Mesenchymal stem cell (in vitro differentiated cells and primary cell): Measurements from ENCODE around the gene TSC22D4.
"Not testable (repeated sequence)": the region's sequence is repeated elsewhere in the genome, so short reads cannot be mapped to it uniquely, and the experiment has no call there.

Experiments
- DNase-seq: peaks from one replicate; pipeline ENCODE4 v3.0.0-alpha.2; 2013
- H2AFZ ChIP-seq: one replicate; pipeline ENCODE4 v1.6.1; 2013; ENCODE audit warnings: low read depth, mild to moderate bottlenecking, control low read depth, inconsistent platforms, low read length, moderate library complexity
- H2AK5ac ChIP-seq: 2 replicates; pipeline ENCODE4 v1.6.1; 2013; ENCODE audit warnings: low read length, moderate library complexity, mild to moderate bottlenecking, inconsistent platforms; ENCODE audit not compliant: severe bottlenecking
- H2BK120ac ChIP-seq: one replicate; pipeline ENCODE4 v1.6.1; 2013; ENCODE audit warnings: low read depth, mild to moderate bottlenecking, inconsistent platforms, low read length, moderate library complexity
- H2BK12ac ChIP-seq, 2 experiments: one replicate each; pipeline ENCODE4 v1.6.1; 2013; ENCODE audit warnings: inconsistent platforms in 2 of 2, low read length in 2 of 2, mild to moderate bottlenecking in 2 of 2, moderate library complexity in 2 of 2, control low read depth in 1 of 2
- H2BK15ac ChIP-seq: one replicate; pipeline ENCODE4 v1.6.1; 2013; ENCODE audit warnings: mild to moderate bottlenecking, low read depth, inconsistent platforms; ENCODE audit not compliant: poor library complexity, severe bottlenecking
- H2BK5ac ChIP-seq: 2 replicates; pipeline ENCODE4 v1.6.1; 2013; ENCODE audit warnings: low read depth, mild to moderate bottlenecking, low read length, control low read depth, inconsistent platforms; ENCODE audit not compliant: poor library complexity, severe bottlenecking
- H3K14ac ChIP-seq, 2 experiments: one replicate each; pipeline ENCODE4 v1.6.1; 2013; ENCODE audit warnings: inconsistent platforms in 2 of 2, low read length in 2 of 2, control low read depth in 1 of 2, mild to moderate bottlenecking in 1 of 2, moderate library complexity in 1 of 2
- H3K18ac ChIP-seq, 2 experiments: one replicate each; pipeline ENCODE4 v1.6.1; 2013; ENCODE audit warnings: inconsistent platforms in 2 of 2, low read length in 2 of 2, control low read depth in 1 of 2, low read depth in 1 of 2, mild to moderate bottlenecking in 1 of 2
- H3K23ac ChIP-seq, 2 experiments: one replicate each; pipeline ENCODE4 v1.6.1; 2013; ENCODE audit warnings: inconsistent platforms in 2 of 2, low read length in 2 of 2, mild to moderate bottlenecking in 2 of 2, moderate library complexity in 2 of 2, control low read depth in 1 of 2
- H3K27ac ChIP-seq: 2 replicates; pipeline ENCODE4 v1.5.1; 2013; ENCODE audit warnings: mild to moderate bottlenecking, moderate library complexity, low read length, control low read depth, inconsistent platforms; ENCODE audit not compliant: poor library complexity, severe bottlenecking
- H3K27me3 ChIP-seq, 2 experiments: 2 replicates each; pipeline versions ENCODE4 v1.6.1 to v1.7.0; 2013; ENCODE audit warnings: low read length in 2 of 2, mild to moderate bottlenecking in 2 of 2, moderate library complexity in 2 of 2, control low read depth in 1 of 2, inconsistent platforms in 1 of 2; ENCODE audit not compliant: control insufficient read depth in 1 of 2, insufficient read depth in 1 of 2
- H3K36me3 ChIP-seq, 2 experiments: 2 replicates each; pipeline versions ENCODE4 v1.6.1 to v1.7.0; 2013; ENCODE audit warnings: low read length in 2 of 2, control low read depth in 1 of 2, inconsistent platforms in 1 of 2, low read depth in 1 of 2, mild to moderate bottlenecking in 1 of 2; ENCODE audit not compliant: insufficient read depth in 2 of 2, control insufficient read depth in 1 of 2
- H3K4ac ChIP-seq, 2 experiments: one replicate each; pipeline ENCODE4 v1.6.1; 2013; ENCODE audit warnings: inconsistent platforms in 2 of 2, low read length in 2 of 2, mild to moderate bottlenecking in 2 of 2, moderate library complexity in 2 of 2, control low read depth in 1 of 2, low read depth in 1 of 2
- H3K4me1 ChIP-seq: 2 replicates; pipeline ENCODE4 v1.6.1; 2013; ENCODE audit warnings: low read depth, low read length, control low read depth; ENCODE audit not compliant: control insufficient read depth, insufficient read depth
- H3K4me2 ChIP-seq: 2 replicates; pipeline ENCODE4 v1.6.1; 2013; ENCODE audit warnings: low read length, mild to moderate bottlenecking, inconsistent platforms; ENCODE audit not compliant: poor library complexity, severe bottlenecking
- H3K4me3 ChIP-seq, 2 experiments: 2 replicates each; pipeline versions ENCODE4 v1.5.1 to v1.7.0; 2013; ENCODE audit warnings: low read length in 2 of 2, mild to moderate bottlenecking in 2 of 2, control low read depth in 1 of 2, low read depth in 1 of 2; ENCODE audit not compliant: insufficient read depth in 1 of 2
- H3K79me1 ChIP-seq: replicated peaks from 2 replicates; pipeline ENCODE4 v1.6.1; 2013; ENCODE audit warnings: mild to moderate bottlenecking, control low read depth, low read length, inconsistent platforms; ENCODE audit not compliant: poor library complexity, severe bottlenecking
- H3K9ac ChIP-seq: 2 replicates; pipeline ENCODE4 v1.7.0; 2013; ENCODE audit warnings: mild to moderate bottlenecking, low read length, moderate library complexity
- H3K9me3 ChIP-seq: 2 replicates; pipeline ENCODE4 v1.7.0; 2013; ENCODE audit warnings: mild to moderate bottlenecking, low read length; ENCODE audit not compliant: control insufficient read depth
- H4K8ac ChIP-seq: one replicate; pipeline ENCODE4 v1.6.1; 2013; ENCODE audit warnings: inconsistent platforms, mild to moderate bottlenecking, low read length, moderate library complexity
- H4K91ac ChIP-seq: one replicate; pipeline ENCODE4 v1.6.1; 2013; ENCODE audit warnings: mild to moderate bottlenecking, low read length, inconsistent platforms
- WGBS: methylation state at CpG from one replicate; pipeline ENCODE4 v1.1.7; 2013; ENCODE audit warnings: mixed read lengths; 5-methylcytosine and 5-hydroxymethylcytosine counted together

Gene TSC22D4

DNA sequence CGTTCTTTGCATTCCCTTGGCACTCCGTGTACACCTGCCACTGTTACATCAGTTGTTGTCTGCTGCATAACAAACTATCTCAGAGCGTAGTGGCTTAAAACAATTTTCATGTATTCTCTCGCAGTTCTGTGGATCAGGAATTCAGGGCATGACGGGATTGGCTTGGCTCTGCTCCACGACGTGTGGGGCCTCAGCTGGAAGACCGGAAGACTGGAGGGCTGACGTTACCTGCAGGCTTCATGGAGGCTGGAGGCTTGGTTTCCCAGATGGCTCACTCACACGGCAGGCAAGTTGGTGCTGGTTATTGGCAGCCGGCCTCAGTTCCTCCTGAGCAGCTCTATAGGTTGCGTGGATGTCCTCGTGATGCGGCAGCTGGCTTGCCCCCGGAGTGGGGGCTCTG lies 30.2 kb upstream of the TSC22D4 start:
- H3K18ac ChIP-seq = no peak overlapping the region
- H3K4me1 ChIP-seq = peaks cover 3% of the 10 kb centered on the region
- H3K9ac ChIP-seq = no peak overlapping the region
- no peak overlapping the region for H2AFZ ChIP-seq
- H2BK15ac ChIP-seq = peak overlapping the region; percentile 7
- no peak overlapping the region for H3K4me2 ChIP-seq
- WGBS = 90% methylated on average over 15 of the region's 15 CpGs
- H4K91ac ChIP-seq = no peak overlapping the region
- H3K27me3 ChIP-seq = peaks cover 0 to 11% of the 10 kb centered on the region in 2 experiments
- H3K4ac ChIP-seq = no peak overlapping the region
- H2AK5ac ChIP-seq = no peak overlapping the region
- H3K14ac ChIP-seq = no peak overlapping the region
- no peak overlapping the region for H3K23ac ChIP-seq
- no peak overlapping the region for H2BK12ac ChIP-seq
- DNase-seq = no peak
- no peak overlapping the region for H2BK120ac ChIP-seq
- no peaks in the 10 kb centered on the region for H3K36me3 ChIP-seq
- no peak overlapping the region for H2BK5ac ChIP-seq
- H3K79me1 ChIP-seq = no peaks in the 10 kb centered on the region
- H3K27ac ChIP-seq = no peak overlapping the region
- peak overlapping the region in 1 of 2 experiments; percentile 30 for H3K4me3 ChIP-seq
- no peak overlapping the region for H4K8ac ChIP-seq
- no peaks in the 10 kb centered on the region for H3K9me3 ChIP-seq

DNA sequence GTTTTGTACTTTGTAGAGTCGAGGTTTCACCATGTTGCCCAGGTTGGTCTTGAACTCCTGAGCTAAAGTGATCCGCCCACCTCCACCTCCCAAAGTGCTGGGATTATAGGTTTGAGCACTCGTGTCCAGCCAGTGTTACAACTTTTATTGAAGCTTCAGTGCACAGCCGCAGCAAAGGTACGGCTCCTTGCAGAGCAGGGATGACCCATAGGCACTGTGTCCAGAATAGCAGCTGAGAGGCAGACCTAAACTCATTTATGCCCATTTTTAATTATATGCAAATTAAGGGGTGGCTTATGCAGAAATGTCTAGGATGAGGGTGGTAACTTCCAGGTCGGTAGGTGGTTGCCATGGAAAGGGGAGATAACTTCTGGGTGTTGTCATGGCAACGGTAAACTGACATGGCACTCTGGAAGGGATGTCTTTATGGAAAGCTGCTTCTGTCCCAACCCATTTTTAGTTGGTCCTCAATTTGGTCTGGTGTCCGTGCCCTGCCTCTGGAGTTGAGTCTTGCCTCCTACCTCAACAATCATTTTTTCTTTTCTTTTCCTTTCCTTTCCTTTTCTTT lies 27.4 kb upstream of the TSC22D4 start:
- H3K9ac ChIP-seq = no peak overlapping the region
- H4K8ac ChIP-seq = no peak overlapping the region
- H3K4me3 ChIP-seq = no peak overlapping the region
- 79% methylated on average over 8 of the region's 8 CpGs for WGBS
- H2AK5ac ChIP-seq = no peak overlapping the region
- no peaks in the 10 kb centered on the region for H3K36me3 ChIP-seq
- no peaks in the 10 kb centered on the region for H3K9me3 ChIP-seq
- no peak overlapping the region for H3K18ac ChIP-seq
- no peak overlapping the region for H3K14ac ChIP-seq
- H4K91ac ChIP-seq = no peak overlapping the region
- H2AFZ ChIP-seq = no peak overlapping the region
- H3K27ac ChIP-seq = no peak overlapping the region
- no peak overlapping the region for H3K4me2 ChIP-seq
- peaks cover 0 to 11% of the 10 kb centered on the region in 2 experiments for H3K27me3 ChIP-seq
- H2BK120ac ChIP-seq = no peak overlapping the region
- no peak overlapping the region for H2BK5ac ChIP-seq
- H3K79me1 ChIP-seq = no peaks in the 10 kb centered on the region
- no peak overlapping the region for H3K4ac ChIP-seq
- peaks cover 12% of the 10 kb centered on the region for H3K4me1 ChIP-seq
- DNase-seq = no peak
- H3K23ac ChIP-seq = no peak overlapping the region
- no peak overlapping the region for H2BK15ac ChIP-seq
- no peak overlapping the region for H2BK12ac ChIP-seq

DNA sequence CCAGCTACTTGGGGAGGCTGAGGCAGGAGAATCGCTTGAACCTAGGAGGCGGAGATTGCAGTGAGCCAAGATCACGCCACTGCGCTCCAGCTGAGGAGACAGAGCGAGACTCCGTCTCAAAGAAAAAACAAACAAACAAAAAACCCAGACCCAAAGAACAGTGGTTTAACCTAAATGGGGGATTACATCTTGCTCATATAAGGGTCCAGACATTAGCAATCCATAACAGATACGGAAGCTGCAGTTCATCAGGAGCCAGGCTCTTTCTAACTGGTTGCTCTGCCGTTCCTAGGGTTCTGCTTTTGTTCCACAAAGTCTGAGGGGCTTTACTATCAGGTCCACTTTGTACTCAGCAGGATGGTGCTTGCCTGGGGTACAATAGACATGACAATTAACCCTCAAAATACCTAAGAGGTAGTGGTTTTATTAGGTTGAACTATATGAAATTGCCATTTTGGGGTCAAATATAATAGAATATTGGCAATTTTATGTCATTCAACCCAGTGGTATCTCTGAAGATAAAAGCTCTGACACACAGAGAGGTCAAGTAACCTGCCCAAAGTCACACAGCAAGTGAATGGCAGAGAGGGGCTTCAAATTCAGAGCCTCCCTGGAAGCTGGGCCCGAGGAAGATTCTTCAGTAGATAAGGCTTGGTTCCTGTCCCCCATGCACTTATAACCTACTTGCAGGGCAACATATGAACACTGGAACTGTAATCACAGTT lies 26.0 kb upstream of the TSC22D4 start:
- no peaks in the 10 kb centered on the region for H3K79me1 ChIP-seq
- no peaks in the 10 kb centered on the region for H3K36me3 ChIP-seq
- H3K27me3 ChIP-seq = peaks cover 0 to 11% of the 10 kb centered on the region in 2 experiments
- H2BK12ac ChIP-seq = no peak overlapping the region
- no peak overlapping the region for H3K4me2 ChIP-seq
- no peak overlapping the region for H2AFZ ChIP-seq
- H3K4ac ChIP-seq = no peak overlapping the region
- peaks cover 12% of the 10 kb centered on the region for H3K4me1 ChIP-seq
- no peak overlapping the region for H4K8ac ChIP-seq
- no peak overlapping the region for H3K18ac ChIP-seq
- H2BK15ac ChIP-seq = no peak overlapping the region
- DNase-seq = no peak
- whole genome bisulfite sequencing = 88% methylated on average over 9 of the region's 9 CpGs
- H3K23ac ChIP-seq = no peak overlapping the region
- H3K4me3 ChIP-seq = no peak overlapping the region
- no peak overlapping the region for H2AK5ac ChIP-seq
- no peak overlapping the region for H4K91ac ChIP-seq
- no peak overlapping the region for H2BK120ac ChIP-seq
- H3K9ac ChIP-seq = no peak overlapping the region
- H3K14ac ChIP-seq = no peak overlapping the region
- no peak overlapping the region for H3K27ac ChIP-seq
- H2BK5ac ChIP-seq = no peak overlapping the region
- H3K9me3 ChIP-seq = no peaks in the 10 kb centered on the region

DNA sequence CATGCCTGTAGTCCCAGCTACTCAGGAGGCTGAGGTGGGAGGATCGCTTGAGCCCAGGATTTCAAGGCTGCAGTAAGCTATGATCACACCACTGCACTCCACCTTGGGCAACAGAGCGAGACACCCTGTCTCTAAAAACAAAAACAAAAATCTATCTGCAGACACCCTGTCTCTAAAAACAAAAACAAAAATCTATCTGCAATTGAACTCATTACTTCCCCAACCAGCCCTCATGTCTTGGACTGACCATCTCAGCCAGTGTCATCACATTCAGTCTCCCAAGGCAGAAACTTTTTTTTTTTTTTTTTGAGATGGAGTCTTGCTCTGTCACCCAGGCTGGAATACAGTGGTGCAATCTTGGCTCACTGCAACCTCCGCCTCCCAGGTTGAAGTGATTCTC lies 25.0 kb upstream of the TSC22D4 start:
- not testable (repeated sequence) for H3K36me3 ChIP-seq, H3K23ac ChIP-seq, H3K27me3 ChIP-seq, H2BK5ac ChIP-seq, H3K79me1 ChIP-seq, H2BK120ac ChIP-seq, H3K4me1 ChIP-seq, H4K8ac ChIP-seq, H2AK5ac ChIP-seq, H3K4me2 ChIP-seq, H3K14ac ChIP-seq, H3K18ac ChIP-seq, H2BK12ac ChIP-seq, DNase-seq, H3K27ac ChIP-seq, H3K4me3 ChIP-seq, H3K9ac ChIP-seq, H4K91ac ChIP-seq, H3K4ac ChIP-seq, H3K9me3 ChIP-seq, H2AFZ ChIP-seq, H2BK15ac ChIP-seq
- 99% methylated on average over 3 of the region's 3 CpGs for WGBS
